IPS-20b (cell line): ENCODE measurements around the gene LYRM9.
"Not testable (repeated sequence)": the region's sequence is repeated elsewhere in the genome, so short reads cannot be mapped to it uniquely, and the experiment has no call there.

Experiments used
- H3K27ac ChIP-seq: one replicate; pipeline ENCODE4 v1.5.1; 2013; ENCODE audit warnings: low read length
- H3K27me3 ChIP-seq: 2 replicates; pipeline ENCODE4 v1.6.1; 2013; ENCODE audit warnings: mild to moderate bottlenecking, low read length, inconsistent platforms; ENCODE audit not compliant: insufficient read depth
- H3K36me3 ChIP-seq: 2 replicates; pipeline ENCODE4 v1.6.1; 2013; ENCODE audit warnings: low read depth, mild to moderate bottlenecking, inconsistent platforms, low read length, moderate library complexity; ENCODE audit not compliant: insufficient read depth
- H3K4me1 ChIP-seq: 2 replicates; pipeline ENCODE4 v1.6.1; 2013; ENCODE audit warnings: mild to moderate bottlenecking, control low read depth, inconsistent platforms, low read length, moderate library complexity; ENCODE audit not compliant: insufficient read depth
- H3K4me3 ChIP-seq: 2 replicates; pipeline ENCODE4 v1.5.1; 2013; ENCODE audit warnings: mild to moderate bottlenecking, low read length, inconsistent platforms
- H3K9ac ChIP-seq: 2 replicates; pipeline ENCODE4 v1.6.1; 2013; ENCODE audit warnings: low read depth, mild to moderate bottlenecking, inconsistent platforms, low read length, moderate library complexity
- H3K9me3 ChIP-seq: 2 replicates; pipeline ENCODE4 v1.6.1; 2013; ENCODE audit warnings: mild to moderate bottlenecking, low read depth, low read length, inconsistent platforms; ENCODE audit not compliant: insufficient read depth

LYRM9 gene

GRCh38 chr17:27849474-27850185 lies 43.5 kb downstream of the LYRM9 start:
- Histone ChIP-seq H3K27ac (no peak overlapping the region), H3K4me1 (no peaks in the 10 kb centered on the region), H3K36me3 (no peaks in the 10 kb centered on the region), H3K4me3 (no peak overlapping the region), H3K9me3 (no peaks in the 10 kb centered on the region), H3K27me3 (no peaks in the 10 kb centered on the region), H3K9ac (no peak overlapping the region)

DNA sequence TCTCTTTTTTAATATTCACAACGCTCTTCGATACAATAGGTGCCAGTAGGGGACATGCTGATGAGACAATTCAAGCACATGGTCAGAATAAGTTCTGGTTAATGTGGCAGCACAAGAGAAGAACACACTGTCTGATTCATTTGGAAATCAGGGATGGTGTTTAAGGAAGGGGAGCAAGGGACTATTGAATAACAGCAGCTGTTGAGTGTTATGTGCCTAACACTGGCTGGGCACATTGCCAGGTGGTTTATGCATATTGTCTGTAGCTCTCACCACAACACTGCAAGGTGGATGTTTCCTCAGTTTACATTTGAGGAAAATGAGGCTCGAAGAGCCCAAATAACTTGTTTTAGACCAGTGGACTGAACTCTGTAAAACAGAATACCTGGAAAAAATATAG lies 44.2 kb downstream of the LYRM9 start:
- no peaks in the 10 kb centered on the region for H3K27me3 ChIP-seq

GRCh38 chr17:27846808-27847307 lies 46.3 kb downstream of the LYRM9 start:
- not testable (repeated sequence) for H3K36me3 ChIP-seq, H3K4me1 ChIP-seq, H3K27ac ChIP-seq, H3K9ac ChIP-seq, H3K4me3 ChIP-seq, H3K27me3 ChIP-seq, H3K9me3 ChIP-seq

More for the DNA sequence above, 44.2 kb downstream of the LYRM9 start:
- Histone ChIP-seq H3K9ac (no peak overlapping the region), H3K36me3 (no peaks in the 10 kb centered on the region), H3K27ac (no peak overlapping the region), H3K4me3 (no peak overlapping the region), H3K9me3 (no peaks in the 10 kb centered on the region), H3K4me1 (no peaks in the 10 kb centered on the region)

DNA sequence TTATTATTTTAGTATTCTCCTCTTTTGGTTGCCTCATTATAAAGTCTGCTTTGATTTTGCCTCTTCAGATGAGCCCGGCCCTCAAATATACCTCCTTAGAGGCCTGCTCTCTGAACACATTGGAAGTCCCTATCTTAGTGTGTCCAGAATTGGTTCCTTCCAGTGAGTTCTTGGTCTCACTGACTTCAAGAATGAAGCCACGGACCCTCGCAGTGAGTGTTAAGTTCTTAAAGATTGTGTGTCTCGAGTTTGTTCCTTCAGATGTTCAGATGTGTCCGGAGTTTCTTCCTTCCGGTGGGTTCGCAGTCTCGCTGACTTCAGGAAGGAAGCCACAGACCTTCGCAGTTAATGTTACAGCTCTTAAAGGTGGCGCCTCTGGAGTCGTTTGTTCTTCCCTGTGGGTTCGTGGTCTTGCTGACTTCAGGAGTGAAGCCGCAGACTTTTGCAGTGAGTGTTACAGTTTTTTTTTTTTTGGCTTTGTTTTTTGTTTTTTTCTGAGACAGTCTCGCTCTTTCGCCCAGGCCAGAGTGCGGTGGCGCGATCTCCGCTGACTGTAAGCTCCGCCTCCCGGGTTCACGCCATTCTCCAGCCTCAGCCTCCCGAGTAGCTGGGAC lies 47.0 kb downstream of the LYRM9 start:
- H3K4me3 ChIP-seq, result no peak overlapping the region
- H3K36me3 ChIP-seq, result no peaks in the 10 kb centered on the region
- no peaks in the 10 kb centered on the region for H3K27me3 ChIP-seq
- H3K4me1 ChIP-seq, result no peaks in the 10 kb centered on the region
- no peak overlapping the region for H3K9ac ChIP-seq
- H3K9me3 ChIP-seq, result no peaks in the 10 kb centered on the region
- H3K27ac ChIP-seq, result no peak overlapping the region

GRCh38 chr17:27845264-27846041 lies 47.7 kb downstream of the LYRM9 start:
- no peaks in the 10 kb centered on the region for H3K27me3 ChIP-seq
- no peaks in the 10 kb centered on the region for H3K36me3 ChIP-seq
- H3K9me3 ChIP-seq, result no peaks in the 10 kb centered on the region
- H3K4me1 ChIP-seq, result no peaks in the 10 kb centered on the region
- no peak overlapping the region for H3K27ac ChIP-seq
- no peak overlapping the region for H3K4me3 ChIP-seq
- no peak overlapping the region for H3K9ac ChIP-seq

- Histone ChIP-seq H3K36me3 (no peaks in the 10 kb centered on the region), H3K9me3 (no peaks in the 10 kb centered on the region)
Measured at GRCh38 chr17:27840688-27841087, 52.5 kb downstream of the LYRM9 start.

GRCh38 chr17:27840406-27840678 lies 52.8 kb downstream of the LYRM9 start:
- H3K9me3 ChIP-seq, H3K36me3 ChIP-seq, H3K27ac ChIP-seq, H3K4me3 ChIP-seq, H3K27me3 ChIP-seq, H3K4me1 ChIP-seq, H3K9ac ChIP-seq: not testable (repeated sequence)

More at GRCh38 chr17:27840688-27841087, 52.5 kb downstream of the LYRM9 start:
- Histone ChIP-seq H3K9ac (no peak overlapping the region), H3K4me3 (no peak overlapping the region), H3K27ac (no peak overlapping the region), H3K4me1 (no peaks in the 10 kb centered on the region), H3K27me3 (no peaks in the 10 kb centered on the region)

DNA sequence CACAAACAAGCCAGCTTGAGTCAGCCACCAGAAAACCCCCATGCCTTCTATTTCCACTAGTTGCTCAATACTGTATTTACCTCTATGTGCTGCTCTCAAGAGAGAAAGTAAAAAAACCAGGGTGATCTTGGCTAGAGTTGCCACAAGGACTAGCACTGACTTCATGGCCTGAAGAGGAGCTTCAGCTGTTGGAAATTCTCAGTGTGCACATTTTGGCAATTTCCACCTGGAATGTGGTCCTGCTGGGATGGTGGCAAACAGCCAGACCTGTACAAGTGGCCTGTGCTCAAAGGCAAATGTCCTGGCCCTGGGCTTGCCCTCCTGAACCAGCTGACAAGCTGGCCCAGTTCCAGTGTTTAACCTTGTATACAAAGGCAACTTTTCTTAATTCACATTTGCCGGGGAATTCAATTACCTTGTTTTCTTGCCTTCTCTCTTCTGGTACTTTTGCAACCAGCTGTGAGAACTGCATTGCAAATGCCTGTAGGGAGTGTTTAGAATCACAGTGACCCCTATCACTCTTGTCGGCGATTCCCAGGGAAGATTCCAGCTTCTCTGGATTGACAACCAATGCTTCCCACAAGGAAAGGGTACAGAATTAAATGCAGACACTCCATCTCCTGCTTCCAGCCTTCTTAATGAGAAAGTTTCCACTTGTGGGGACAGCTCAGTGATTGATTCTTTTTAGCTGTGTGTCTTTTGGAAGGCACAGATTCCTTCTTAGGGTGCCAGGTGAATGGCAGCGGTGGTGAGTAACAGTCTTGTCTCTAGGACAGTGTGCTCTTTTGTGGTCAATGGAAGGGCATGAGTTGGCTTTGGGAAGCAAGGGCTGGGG lies 53.4 kb downstream of the LYRM9 start:
- not testable (repeated sequence) for H3K9me3 ChIP-seq, H3K4me1 ChIP-seq, H3K4me3 ChIP-seq, H3K27me3 ChIP-seq, H3K27ac ChIP-seq, H3K9ac ChIP-seq, H3K36me3 ChIP-seq

DNA sequence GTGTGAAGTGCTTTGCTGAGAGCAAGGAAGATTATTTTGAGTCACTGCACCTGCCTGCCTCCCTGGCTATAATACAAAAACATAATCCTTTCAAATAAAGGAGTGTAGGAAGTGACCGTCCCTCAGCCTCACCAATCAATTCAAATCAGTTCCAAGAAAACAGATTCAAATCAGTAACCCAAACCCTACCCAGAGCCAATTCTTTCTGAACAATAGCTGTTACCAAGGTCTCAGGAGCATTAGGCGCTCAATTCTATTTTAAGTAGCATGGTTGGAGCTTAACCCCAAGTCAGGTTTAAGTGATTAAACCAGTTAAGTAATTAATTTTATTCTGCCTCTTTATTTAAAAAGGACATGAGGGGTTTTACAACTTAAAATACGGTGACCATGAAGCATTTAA lies 54.6 kb downstream of the LYRM9 start:
- not testable (repeated sequence) for H3K9ac ChIP-seq, H3K4me3 ChIP-seq, H3K27ac ChIP-seq

DNA sequence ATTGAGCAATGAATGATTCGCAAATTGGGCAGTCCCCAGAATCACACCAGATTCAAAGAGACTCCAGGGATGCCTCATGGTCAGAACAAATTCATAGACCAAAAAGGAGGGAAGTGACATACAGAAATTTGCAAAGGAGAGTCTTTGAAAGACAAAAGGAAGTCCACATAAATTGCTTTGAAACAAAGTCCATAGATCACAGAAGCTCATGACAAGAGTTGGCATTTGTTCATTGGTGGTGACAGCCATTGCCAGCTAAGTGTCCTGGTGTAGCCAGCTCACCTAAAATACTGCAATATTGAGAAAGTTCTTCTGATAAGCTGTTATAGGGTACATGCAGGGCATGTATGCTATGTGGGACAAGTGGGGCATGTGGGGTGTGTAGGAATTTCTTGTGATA lies 55.4 kb downstream of the LYRM9 start:
- not testable (repeated sequence) for H3K4me1 ChIP-seq, H3K9ac ChIP-seq, H3K9me3 ChIP-seq, H3K27ac ChIP-seq, H3K27me3 ChIP-seq, H3K36me3 ChIP-seq, H3K4me3 ChIP-seq

More for the DNA sequence above, 54.6 kb downstream of the LYRM9 start:
- not testable (repeated sequence) for H3K36me3 ChIP-seq, H3K27me3 ChIP-seq, H3K9me3 ChIP-seq, H3K4me1 ChIP-seq

GRCh38 chr17:27836651-27837050 lies 56.5 kb downstream of the LYRM9 start:
- H3K27ac ChIP-seq, result no peak overlapping the region
- no peak overlapping the region for H3K4me3 ChIP-seq
- no peaks in the 10 kb centered on the region for H3K4me1 ChIP-seq
- H3K9me3 ChIP-seq, result peaks cover 7% of the 10 kb centered on the region
- no peaks in the 10 kb centered on the region for H3K36me3 ChIP-seq
- H3K27me3 ChIP-seq, result no peaks in the 10 kb centered on the region
- no peak overlapping the region for H3K9ac ChIP-seq
